Trophoblast cell (in vitro differentiated cells and primary cell): ENCODE data around the gene UGGT2.

Experiments used
- DNase-seq, 2 donors: peaks; one replicate each; pipeline ENCODE4 v3.0.0-alpha.2; 2016
- H2AFZ ChIP-seq: 2 replicates; pipeline ENCODE4 v1.6.1; 2013; ENCODE audit warnings: low read length, moderate library complexity, mild to moderate bottlenecking; ENCODE audit not compliant: insufficient read depth, poor library complexity
- H2AK5ac ChIP-seq: 2 replicates; pipeline ENCODE4 v1.6.1; 2013; ENCODE audit warnings: mild to moderate bottlenecking, low read length
- H2BK120ac ChIP-seq: 2 replicates; pipeline ENCODE4 v1.6.1; 2013; ENCODE audit warnings: low read length, mild to moderate bottlenecking, moderate library complexity; ENCODE audit not compliant: insufficient read depth, poor library complexity
- H2BK12ac ChIP-seq: 2 replicates; pipeline ENCODE4 v1.6.1; 2013; ENCODE audit warnings: mild to moderate bottlenecking, low read length, moderate library complexity
- H2BK5ac ChIP-seq: 2 replicates; pipeline ENCODE4 v1.6.1; 2013; ENCODE audit warnings: low read length, low read depth, moderate library complexity, mild to moderate bottlenecking; ENCODE audit not compliant: poor library complexity
- H3K14ac ChIP-seq: 2 replicates; pipeline ENCODE4 v1.6.1; 2013; ENCODE audit warnings: mild to moderate bottlenecking, low read length
- H3K18ac ChIP-seq: 2 replicates; pipeline ENCODE4 v1.6.1; 2013; ENCODE audit warnings: mild to moderate bottlenecking, low read length
- H3K23ac ChIP-seq: 2 replicates; pipeline ENCODE4 v1.6.1; 2013; ENCODE audit warnings: low read length
- H3K27ac ChIP-seq: 2 replicates; pipeline ENCODE4 v1.5.1; 2013; ENCODE audit warnings: low read depth, mild to moderate bottlenecking, inconsistent platforms, low read length, moderate library complexity
- H3K27me3 ChIP-seq: 2 replicates; pipeline ENCODE4 v1.6.1; 2013; ENCODE audit warnings: inconsistent platforms, mild to moderate bottlenecking, low read length, moderate library complexity; ENCODE audit not compliant: insufficient read depth
- H3K36me3 ChIP-seq, 2 experiments: 1 replicate in 1 of 2; 2 replicates in 1 of 2; pipeline ENCODE4 v1.6.1; 2013; ENCODE audit warnings: low read length in 2 of 2, mild to moderate bottlenecking in 2 of 2, moderate library complexity in 1 of 2; ENCODE audit not compliant: insufficient read depth in 2 of 2, control insufficient read depth in 1 of 2
- H3K4ac ChIP-seq: 2 replicates; pipeline ENCODE4 v1.6.1; 2013; ENCODE audit warnings: low read depth, mild to moderate bottlenecking, low read length, moderate library complexity
- H3K4me1 ChIP-seq, 2 experiments: 1 replicate in 1 of 2; 2 replicates in 1 of 2; pipeline ENCODE4 v1.6.1; 2013; ENCODE audit warnings: low read length in 2 of 2, mild to moderate bottlenecking in 2 of 2, moderate library complexity in 1 of 2; ENCODE audit not compliant: insufficient read depth in 2 of 2, control insufficient read depth in 1 of 2
- H3K4me2 ChIP-seq: 2 replicates; pipeline ENCODE4 v1.6.1; 2013; ENCODE audit warnings: inconsistent platforms, mild to moderate bottlenecking, low read length, moderate library complexity
- H3K4me3 ChIP-seq: 2 replicates; pipeline ENCODE4 v1.5.1; 2013; ENCODE audit warnings: mild to moderate bottlenecking, low read depth, low read length, inconsistent platforms
- H3K79me1 ChIP-seq: one replicate; pipeline ENCODE4 v1.6.1; 2013; ENCODE audit warnings: low read length
- H3K79me2 ChIP-seq: 2 replicates; pipeline ENCODE4 v1.6.1; 2013; ENCODE audit warnings: low read length, mild to moderate bottlenecking; ENCODE audit not compliant: control insufficient read depth, insufficient read depth, poor library complexity
- H3K9ac ChIP-seq: 2 replicates; pipeline ENCODE4 v1.6.1; 2013; ENCODE audit warnings: mild to moderate bottlenecking, low read length
- H3K9me3 ChIP-seq: 2 replicates; pipeline ENCODE4 v1.6.1; 2013; ENCODE audit warnings: low read depth, mild to moderate bottlenecking, control low read depth, inconsistent platforms, low read length; ENCODE audit not compliant: insufficient read depth
- H4K12ac ChIP-seq: 2 replicates; pipeline ENCODE4 v1.6.1; 2013; ENCODE audit warnings: low read depth, mild to moderate bottlenecking, low read length, moderate library complexity
- H4K8ac ChIP-seq: 2 replicates; pipeline ENCODE4 v1.6.1; 2013; ENCODE audit warnings: low read depth, mild to moderate bottlenecking, low read length, moderate library complexity
- H4K91ac ChIP-seq: one replicate; pipeline ENCODE4 v1.6.1; 2013; ENCODE audit warnings: low read depth, mild to moderate bottlenecking, low read length, moderate library complexity
- WGBS: extraction: QIAGEN DNeasy Blood & Tissue Kit; methylation state at CpG from one replicate; pipeline ENCODE4 v1.1.7; 2013; ENCODE audit warnings: missing lambda C conversion rate; ENCODE audit not compliant: insufficient read length, insufficient coverage; ENCODE audit errors: extremely low coverage; 5-methylcytosine and 5-hydroxymethylcytosine counted together

UGGT2 gene

GRCh38 chr13:95956589-95957148, 96.5 kb downstream of the UGGT2 start:
- no peak for DNase-seq
- H2BK5ac ChIP-seq: no peak overlapping the region
- no peak overlapping the region for H2AK5ac ChIP-seq
- H3K79me2 ChIP-seq: no peaks in the 10 kb centered on the region
- no peak overlapping the region for H4K91ac ChIP-seq
- H2AFZ ChIP-seq: no peak overlapping the region
- H3K4me1 ChIP-seq: no peaks in the 10 kb centered on the region
- H3K27ac ChIP-seq: no peak overlapping the region
- no peak overlapping the region for H3K14ac ChIP-seq
- H3K36me3 ChIP-seq: no peaks in the 10 kb centered on the region
- H2BK120ac ChIP-seq: no peak overlapping the region
- H3K4ac ChIP-seq: no peak overlapping the region
- H3K9ac ChIP-seq: no peak overlapping the region
- H3K23ac ChIP-seq: no peak overlapping the region
- no peak overlapping the region for H3K4me2 ChIP-seq
- no peak overlapping the region for H2BK12ac ChIP-seq
- no peak overlapping the region for H3K18ac ChIP-seq
- H3K4me3 ChIP-seq: no peak overlapping the region
- H3K27me3 ChIP-seq: no peaks in the 10 kb centered on the region
- no peak overlapping the region for H4K12ac ChIP-seq
- peaks cover 6% of the 10 kb centered on the region for H3K9me3 ChIP-seq
- no peak overlapping the region for H4K8ac ChIP-seq
- no peaks in the 10 kb centered on the region for H3K79me1 ChIP-seq

- no peak overlapping the region for H2BK5ac ChIP-seq
- no peak overlapping the region for H2BK120ac ChIP-seq
- H3K4me1 ChIP-seq: no peaks in the 10 kb centered on the region
- no peak overlapping the region for H3K14ac ChIP-seq
- H3K4ac ChIP-seq: no peak overlapping the region
- DNase-seq: no peak
- no CpG with 5 or more reads among the region's 3 CpGs for WGBS
- no peak overlapping the region for H3K18ac ChIP-seq
- H2AK5ac ChIP-seq: no peak overlapping the region
- no peak overlapping the region for H2AFZ ChIP-seq
- no peak overlapping the region for H3K4me2 ChIP-seq
- H2BK12ac ChIP-seq: no peak overlapping the region
- H3K4me3 ChIP-seq: no peak overlapping the region
- H3K79me2 ChIP-seq: no peaks in the 10 kb centered on the region
- no peaks in the 10 kb centered on the region for H3K36me3 ChIP-seq
- no peaks in the 10 kb centered on the region for H3K27me3 ChIP-seq
- H3K9ac ChIP-seq: no peak overlapping the region
- H3K27ac ChIP-seq: no peak overlapping the region
- H3K23ac ChIP-seq: no peak overlapping the region
- no peak overlapping the region for H4K91ac ChIP-seq
- no peak overlapping the region for H4K8ac ChIP-seq
- no peak overlapping the region for H4K12ac ChIP-seq
- H3K9me3 ChIP-seq: peaks cover 6% of the 10 kb centered on the region
- H3K79me1 ChIP-seq: no peaks in the 10 kb centered on the region
Observed at GRCh38 chr13:95955719-95956118, 97.5 kb downstream of the UGGT2 start.

- H3K27ac ChIP-seq: no peak overlapping the region
- no peak overlapping the region for H3K9ac ChIP-seq
- H3K4me1 ChIP-seq: no peaks in the 10 kb centered on the region
- no peak overlapping the region for H2BK12ac ChIP-seq
- no peaks in the 10 kb centered on the region for H3K27me3 ChIP-seq
- H3K23ac ChIP-seq: no peak overlapping the region
- H3K36me3 ChIP-seq: no peaks in the 10 kb centered on the region
- peaks cover 6% of the 10 kb centered on the region for H3K9me3 ChIP-seq
- H2BK5ac ChIP-seq: no peak overlapping the region
- no peak overlapping the region for H2AK5ac ChIP-seq
- no peak overlapping the region for H2AFZ ChIP-seq
- no peaks in the 10 kb centered on the region for H3K79me1 ChIP-seq
- H3K18ac ChIP-seq: no peak overlapping the region
- no peak overlapping the region for H2BK120ac ChIP-seq
- no peaks in the 10 kb centered on the region for H3K79me2 ChIP-seq
- no peak overlapping the region for H3K4ac ChIP-seq
- H4K8ac ChIP-seq: no peak overlapping the region
- H4K12ac ChIP-seq: no peak overlapping the region
- H3K14ac ChIP-seq: no peak overlapping the region
- no peak overlapping the region for H3K4me2 ChIP-seq
- DNase-seq: no peak
- no peak overlapping the region for H4K91ac ChIP-seq
- H3K4me3 ChIP-seq: no peak overlapping the region
- WGBS: no CpG with 5 or more reads among the region's 3 CpGs
Observed at GRCh38 chr13:95955255-95955654, 97.9 kb downstream of the UGGT2 start.

- Histone ChIP-seq H3K79me1 (no peaks in the 10 kb centered on the region), H3K4ac (no peak overlapping the region), H4K8ac (no peak overlapping the region), H3K4me2 (no peak overlapping the region), H3K4me1 (no peaks in the 10 kb centered on the region), H4K12ac (no peak overlapping the region), H3K27me3 (no peaks in the 10 kb centered on the region), H3K79me2 (no peaks in the 10 kb centered on the region), H2AK5ac (no peak overlapping the region), H3K4me3 (no peak overlapping the region), H3K9ac (no peak overlapping the region), H4K91ac (no peak overlapping the region), H2BK5ac (no peak overlapping the region), H3K27ac (no peak overlapping the region), H2BK120ac (no peak overlapping the region), H3K23ac (no peak overlapping the region), H3K9me3 (peaks cover 3% of the 10 kb centered on the region), H2BK12ac (no peak overlapping the region), H3K18ac (no peak overlapping the region), H3K14ac (no peak overlapping the region), H3K36me3 (peaks cover 0 to 2% of the 10 kb centered on the region in 2 experiments), H2AFZ (no peak overlapping the region)
- peak in 1 of 2 donors; percentile 2 for DNase-seq
Observed at GRCh38 chr13:95954266-95954665, 98.9 kb downstream of the UGGT2 start.
